Measurements from ENCODE around the gene ZC2HC1B.
"Not testable (repeated sequence)": the region's sequence is repeated elsewhere in the genome, so short reads cannot be mapped to it uniquely, and the experiment has no call there.

Gene ZC2HC1B

GRCh38 chr6:143864234-143864633 is at the start of gene ZC2HC1B:
Gene ZC2HC1B, plus strand, starts transcription at chr6:143864474. Its CDS starts 66 bp downstream, at chr6:143864540.
- DNase-seq, result no peak

- DNase-seq, result no peak
Measured at GRCh38 chr6:143817621-143818020, 46.7 kb upstream of the ZC2HC1B start.

- no peak for DNase-seq
Measured at GRCh38 chr6:143821359-143821758, 42.9 kb upstream of the ZC2HC1B start.

GRCh38 chr6:143822584-143823024 is 41.7 kb upstream of the ZC2HC1B start:
- no peak for DNase-seq

- no peak for DNase-seq
Measured at GRCh38 chr6:143823548-143823947, 40.7 kb upstream of the ZC2HC1B start.

GRCh38 chr6:143828572-143828971 is 35.7 kb upstream of the ZC2HC1B start:
- DNase-seq, result no peak

- DNase-seq, result no peak
Measured at GRCh38 chr6:143836150-143836549, 28.1 kb upstream of the ZC2HC1B start.

GRCh38 chr6:143838395-143838794 is 25.9 kb upstream of the ZC2HC1B start:
- no peak for DNase-seq

- DNase-seq, result no peak
Measured at GRCh38 chr6:143839196-143839595, 25.1 kb upstream of the ZC2HC1B start.

GRCh38 chr6:143840595-143841265 is 23.5 kb upstream of the ZC2HC1B start:
- no peak for DNase-seq

GRCh38 chr6:143842461-143842901 is 21.8 kb upstream of the ZC2HC1B start:
- DNase-seq, result no peak

- DNase-seq, result peak; percentile 89 to 92
Measured at GRCh38 chr6:143842902-143843676, 21.2 kb upstream of the ZC2HC1B start, which contains the start of gene LTV1. Gene LTV1, plus strand, starts transcription at chr6:143843338. Its CDS starts 140 bp downstream, at chr6:143843478.

GRCh38 chr6:143843677-143843999 is 20.6 kb upstream of the ZC2HC1B start:
- no peak for DNase-seq

GRCh38 chr6:143844006-143844405 is 20.3 kb upstream of the ZC2HC1B start:
- DNase-seq, result no peak

GRCh38 chr6:143845033-143845432 is 19.2 kb upstream of the ZC2HC1B start:
- no peak for DNase-seq

GRCh38 chr6:143851706-143852105 is 12.6 kb upstream of the ZC2HC1B start:
- not testable (repeated sequence) for DNase-seq

- not testable (repeated sequence) for DNase-seq
Measured at GRCh38 chr6:143855057-143855456, 9.2 kb upstream of the ZC2HC1B start.

- not testable (repeated sequence) for DNase-seq
Measured at GRCh38 chr6:143856762-143857161, 7.5 kb upstream of the ZC2HC1B start.

GRCh38 chr6:143857651-143858050 is 6.6 kb upstream of the ZC2HC1B start:
- DNase-seq, result no peak

- no peak for DNase-seq
Measured at GRCh38 chr6:143859891-143860660, 4.2 kb upstream of the ZC2HC1B start.

- no peak for DNase-seq
Measured at GRCh38 chr6:143863771-143864170, 503 bp upstream of the ZC2HC1B start.

GRCh38 chr6:143867236-143867635 is 3.0 kb downstream of the ZC2HC1B start:
- DNase-seq, result no peak

- DNase-seq, result not testable (repeated sequence)
Measured at GRCh38 chr6:143868808-143869207, 4.5 kb downstream of the ZC2HC1B start.

All from stimulated activated CD4-positive, alpha-beta T cell treated with anti-CD3 and anti-CD28 coated beads, Interleukin-4, amount 100 ng/mL, for 4 hours (primary cell).